Right forelimb (tissue), 1 donor: ENCODE data around the gene PRLR.
"Not testable (repeated sequence)": the region's sequence is repeated elsewhere in the genome, so short reads cannot be mapped to it uniquely, and the experiment has no call there.

Experiments used
- DNase-seq: peaks from one replicate; pipeline ENCODE4 v3.0.0-alpha.2; 2018

PRLR gene

DNA sequence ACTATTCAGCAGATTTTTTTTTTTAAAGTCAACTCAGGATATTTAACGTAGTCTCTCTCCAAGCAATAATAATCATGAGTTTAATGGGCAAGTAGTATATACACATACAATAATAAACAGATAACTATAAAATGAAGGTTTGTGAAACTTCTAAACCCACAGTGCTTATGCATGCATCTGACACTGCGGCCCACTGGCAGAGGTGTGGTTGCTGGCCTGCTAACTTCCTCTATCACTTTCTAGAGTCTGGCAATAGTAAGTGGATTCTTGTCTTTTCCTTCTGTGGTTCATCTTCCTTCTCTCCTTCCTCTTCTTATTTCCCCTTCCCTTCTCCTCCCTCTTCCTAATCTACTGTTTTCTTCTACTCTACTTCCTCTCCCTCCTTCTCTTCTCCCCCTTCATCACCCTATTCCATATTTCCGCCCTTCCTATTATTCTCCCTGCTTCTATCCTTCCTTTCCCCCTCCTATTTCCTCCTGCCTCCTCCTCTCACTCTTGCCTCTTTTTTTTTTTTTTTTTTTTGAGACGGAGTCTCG lies 164.0 kb downstream of the PRLR start:
- DNase-seq: no peak

DNA sequence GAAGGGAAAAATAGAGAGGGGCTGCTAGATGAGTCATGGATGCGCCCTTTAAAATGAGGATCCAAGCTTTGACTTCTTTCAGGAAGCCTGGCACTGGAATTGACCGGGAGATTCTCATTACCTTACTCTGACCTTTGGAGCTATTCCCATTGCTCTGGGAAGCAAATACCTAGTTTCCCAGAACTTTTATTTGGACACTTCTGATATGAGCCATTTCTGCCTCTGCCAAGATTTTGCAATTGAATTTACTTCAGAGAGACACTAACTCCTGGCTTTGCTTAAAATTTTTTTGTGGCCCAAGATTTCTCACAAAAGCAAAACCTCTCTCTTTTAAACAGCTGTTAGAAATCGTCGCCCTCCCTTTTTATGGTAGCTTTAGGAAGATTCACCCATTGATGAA lies 166.9 kb downstream of the PRLR start:
- DNase-seq: no peak

DNA sequence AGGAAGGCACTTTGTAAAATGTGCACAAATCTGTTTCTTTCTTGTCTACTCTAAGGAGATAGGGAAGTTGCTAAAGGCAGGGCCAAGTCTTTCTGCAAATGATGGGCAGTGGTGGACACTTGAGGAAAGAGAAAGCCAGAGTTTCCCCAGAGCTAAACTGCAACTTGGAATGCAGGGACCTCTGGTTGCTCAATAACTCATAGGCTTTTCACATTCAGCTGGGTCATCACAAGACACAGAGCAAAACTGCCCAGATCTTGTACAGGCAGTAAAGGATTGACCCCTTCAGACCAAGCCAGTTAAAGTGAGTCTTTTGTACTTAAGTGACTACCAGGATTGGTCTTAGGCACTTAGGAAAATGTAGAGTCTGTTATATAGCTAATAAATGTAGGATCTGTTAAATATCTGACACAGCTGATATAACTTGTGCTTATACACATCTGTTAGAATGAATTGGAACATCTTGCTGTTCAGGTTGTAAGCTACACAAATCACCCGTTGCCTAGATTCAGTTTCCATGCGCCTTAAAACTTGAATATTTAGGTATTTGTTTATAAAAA lies 169.0 kb downstream of the PRLR start:
- no peak for DNase-seq

DNA sequence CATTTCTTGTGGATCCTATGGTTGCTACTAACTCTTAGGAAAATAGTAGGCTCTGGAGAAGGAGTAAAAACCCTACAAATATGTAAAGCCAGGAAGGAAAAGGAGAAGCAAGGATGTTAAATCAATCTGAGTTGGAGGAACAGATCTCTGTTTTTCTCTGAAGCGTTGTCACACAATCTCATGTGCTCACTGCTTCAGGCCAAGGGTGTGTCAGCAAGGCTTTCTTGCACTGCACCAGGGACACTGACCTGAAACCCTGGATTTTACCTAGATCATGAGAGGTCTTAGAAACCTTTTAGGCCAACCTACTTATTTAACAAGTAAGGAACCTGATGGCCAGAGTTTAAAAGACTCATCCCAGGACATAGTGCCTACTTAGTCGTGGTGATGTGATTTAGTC lies 170.1 kb downstream of the PRLR start:
- DNase-seq: no peak

DNA sequence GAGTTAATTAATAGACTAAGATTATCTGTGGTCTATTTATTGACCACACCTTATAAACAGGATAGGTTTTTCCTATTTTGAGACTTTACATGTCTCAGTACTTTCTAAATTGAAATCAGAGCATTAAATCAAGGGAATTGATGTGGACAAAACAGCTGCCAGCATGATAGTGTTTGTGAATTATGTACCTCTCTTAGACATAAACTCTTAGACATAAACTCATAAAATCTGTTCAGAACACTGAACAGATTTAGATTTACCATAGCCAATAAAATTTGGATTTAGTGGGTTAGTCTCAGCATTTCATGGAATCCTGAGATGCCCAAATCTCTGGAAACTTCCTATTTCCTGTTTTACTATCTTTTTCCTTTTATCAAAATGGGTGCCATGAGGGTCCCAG lies 171.0 kb downstream of the PRLR start:
- DNase-seq: no peak

DNA sequence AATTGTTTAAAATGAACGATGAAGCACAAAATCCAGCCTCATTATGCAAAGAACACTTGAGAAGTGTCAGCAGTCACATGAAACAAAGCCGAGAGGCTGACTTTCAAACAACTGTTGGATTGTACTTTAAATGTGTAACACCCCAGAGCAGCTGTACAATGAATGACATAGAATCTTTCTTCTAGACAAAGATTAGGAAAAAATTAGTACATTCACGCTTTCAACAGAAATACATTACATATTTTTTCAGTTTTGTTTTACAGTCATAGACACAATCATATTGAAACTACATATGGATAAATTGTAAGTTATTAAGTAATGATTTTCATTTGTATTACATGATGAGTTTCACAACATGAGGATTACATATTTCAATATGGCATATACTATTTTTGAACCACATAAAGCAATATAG lies 171.9 kb downstream of the PRLR start:
- DNase-seq: no peak

DNA sequence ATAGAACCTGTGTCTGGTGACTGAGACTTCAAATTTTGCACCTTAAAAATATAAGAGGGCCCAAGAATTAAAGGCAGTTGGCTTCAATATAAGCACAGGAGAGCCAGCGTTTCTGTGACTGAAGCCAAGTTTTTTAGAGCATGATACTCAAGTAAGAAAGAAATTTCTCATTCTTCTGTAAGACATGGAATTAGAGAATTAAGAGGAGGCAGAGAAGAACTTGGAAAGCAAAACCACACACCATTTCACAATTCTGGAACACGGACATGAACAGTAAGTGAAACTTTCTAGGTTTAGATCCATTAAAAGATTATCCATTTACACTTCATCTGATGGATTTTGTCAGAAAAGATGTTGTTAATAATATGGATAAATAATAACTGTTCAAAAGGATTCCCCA lies 173.6 kb downstream of the PRLR start:
- no peak for DNase-seq

DNA sequence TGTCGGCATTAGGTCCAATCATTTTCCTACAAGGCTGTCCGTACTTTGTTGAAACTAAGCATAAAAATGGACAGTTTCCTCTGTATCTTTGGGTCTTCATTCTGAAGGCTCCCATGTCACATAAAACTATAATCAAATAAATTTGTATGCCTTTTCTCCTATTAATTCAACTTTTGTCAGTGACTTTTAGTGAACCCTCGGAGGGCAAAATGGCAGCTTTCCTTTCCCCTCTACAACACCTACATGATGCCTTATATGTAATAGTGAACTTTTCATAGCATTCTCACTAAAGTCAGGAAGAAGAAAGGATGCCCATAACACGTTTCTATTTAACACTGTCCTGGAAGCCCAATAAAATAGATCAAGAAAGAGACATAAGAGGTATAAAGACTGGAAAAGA lies 177.4 kb downstream of the PRLR start:
- DNase-seq: no peak

DNA sequence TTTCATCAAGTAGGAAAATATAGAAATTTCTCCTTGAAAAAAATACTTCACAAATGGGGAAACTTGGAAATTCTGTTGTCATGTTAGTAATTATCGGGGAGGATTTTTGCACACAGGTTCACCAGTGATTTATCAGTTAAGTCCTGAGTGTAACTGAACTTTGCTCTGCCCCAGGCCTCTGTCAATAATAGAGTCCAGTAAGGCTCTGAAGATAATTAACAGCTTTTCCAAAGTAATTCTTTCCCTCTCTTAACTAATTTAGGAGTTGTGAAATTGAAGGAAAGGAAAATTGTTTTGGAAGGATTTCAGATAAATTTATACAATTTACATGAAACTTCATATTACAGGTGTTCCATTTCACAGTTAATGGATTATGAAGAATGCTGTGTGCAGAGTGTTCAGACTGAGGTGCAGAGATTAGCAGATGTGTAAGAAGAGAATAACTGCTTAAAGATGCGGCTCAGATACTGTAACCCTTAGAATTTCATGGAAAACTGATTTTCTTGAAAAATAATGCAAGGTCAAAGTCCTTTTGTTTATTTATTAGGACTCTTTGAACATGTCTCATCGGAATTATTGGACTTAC lies 179.7 kb downstream of the PRLR start:
- no peak for DNase-seq

DNA sequence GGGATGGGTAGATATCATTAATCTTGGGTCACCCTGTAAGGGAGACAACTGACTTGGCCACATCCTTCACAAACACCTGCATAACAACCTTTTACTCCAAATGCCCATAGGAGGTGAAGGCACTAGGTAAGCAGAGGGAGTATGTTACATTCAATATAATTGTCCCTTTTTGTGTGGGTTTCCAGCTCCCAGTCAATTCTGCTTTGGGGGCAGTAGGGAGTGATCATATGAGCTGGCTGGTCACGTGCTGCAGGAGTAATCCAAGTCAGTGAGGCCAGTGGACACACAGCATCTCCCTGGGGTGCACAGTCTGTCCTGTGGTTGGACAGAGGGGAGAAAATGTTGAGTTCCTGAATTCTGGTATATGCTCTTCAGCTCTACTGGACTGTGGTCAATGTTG lies 181.4 kb downstream of the PRLR start:
- no peak for DNase-seq

DNA sequence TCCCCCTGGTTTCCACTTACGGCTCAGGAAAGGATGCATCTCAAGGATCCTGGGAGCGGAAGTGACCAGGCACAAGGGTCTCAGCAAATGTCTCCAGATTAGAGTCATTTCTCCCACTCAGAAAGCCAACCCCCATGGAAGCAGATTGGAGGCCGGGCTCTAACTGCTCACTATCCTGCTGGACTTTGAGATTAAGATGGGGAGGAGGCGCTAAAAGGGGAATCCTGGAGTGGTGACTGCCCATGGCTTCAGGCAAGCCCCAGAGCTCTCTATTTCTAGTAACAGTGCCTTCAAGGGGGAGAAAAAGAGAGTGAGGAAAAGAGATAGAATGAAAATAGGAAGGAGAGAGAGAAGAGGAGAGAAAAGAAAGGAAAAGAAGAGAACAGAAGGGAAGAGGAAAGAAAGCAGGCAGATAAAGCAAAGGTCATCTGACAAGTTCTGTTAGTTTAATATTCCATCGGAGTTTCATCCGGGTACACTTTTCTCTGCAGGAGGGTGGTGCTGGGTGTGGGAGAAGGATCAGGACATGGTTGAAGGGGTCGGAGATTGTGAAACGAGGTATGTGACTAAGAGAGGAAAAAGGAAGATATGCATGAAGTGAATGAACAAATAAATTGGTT lies 182.4 kb downstream of the PRLR start, which contains the start of gene AGXT2:
Gene AGXT2, minus strand, starts transcription at position 165 of the 620 bp plus-strand sequence. Its CDS starts 57 bp downstream, at position 108.
- DNase-seq: no peak

DNA sequence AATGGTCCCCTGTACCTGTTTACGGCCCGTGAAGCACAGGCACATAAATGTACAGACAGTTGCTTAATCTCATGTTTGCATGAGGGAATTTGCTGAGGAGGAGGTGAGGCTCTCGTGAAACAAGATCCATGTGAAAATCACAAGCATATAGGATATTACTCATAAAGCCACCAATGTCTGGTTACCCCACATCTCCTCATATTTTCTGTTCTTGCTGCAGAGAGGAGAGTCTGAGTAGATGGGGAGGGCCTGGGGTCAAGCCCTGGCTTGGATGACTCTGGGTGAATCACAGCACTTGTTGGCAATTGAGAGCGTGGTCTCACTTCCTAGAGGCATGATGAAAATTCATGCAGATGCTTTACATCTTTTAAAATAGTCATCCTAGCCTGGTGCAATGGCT lies 183.5 kb downstream of the PRLR start:
- no peak for DNase-seq

DNA sequence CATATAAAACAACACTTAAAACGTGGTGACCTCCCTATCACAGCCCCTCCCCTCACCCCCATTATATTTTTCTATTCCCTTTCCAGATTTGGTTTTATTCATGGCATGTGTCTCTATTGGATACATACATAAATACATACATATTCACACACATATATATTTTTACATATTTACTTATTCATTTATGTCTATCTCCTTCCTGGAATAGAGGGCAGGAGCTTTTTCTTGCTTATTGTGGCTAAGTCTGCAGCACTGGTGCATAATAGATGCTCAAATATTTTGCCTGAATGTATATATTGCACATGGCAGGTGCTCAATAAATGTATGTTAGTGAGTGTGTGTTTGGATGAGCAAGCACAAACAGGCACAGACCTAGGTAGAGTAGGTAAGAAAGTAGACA lies 185.0 kb downstream of the PRLR start:
- DNase-seq: no peak

DNA sequence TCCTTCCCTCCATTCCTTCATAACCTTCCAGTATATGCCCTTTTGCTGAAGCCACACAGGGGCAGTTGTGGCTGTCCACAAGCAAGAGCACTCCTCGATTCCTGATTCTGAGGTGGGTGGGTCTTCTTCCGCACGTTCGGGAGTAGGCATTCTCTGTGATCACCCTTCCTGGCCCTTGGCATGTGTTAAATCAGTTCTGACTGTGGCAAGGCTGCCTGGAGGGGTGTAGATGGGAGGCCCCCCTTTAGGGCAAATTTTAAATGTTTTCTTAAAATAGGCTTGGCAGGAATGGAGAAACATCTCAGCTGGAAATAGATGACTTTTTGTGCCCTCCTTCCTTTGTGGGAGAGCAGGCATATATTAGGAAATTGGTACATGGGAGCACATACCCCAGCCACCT lies 185.6 kb downstream of the PRLR start:
- no peak for DNase-seq

DNA sequence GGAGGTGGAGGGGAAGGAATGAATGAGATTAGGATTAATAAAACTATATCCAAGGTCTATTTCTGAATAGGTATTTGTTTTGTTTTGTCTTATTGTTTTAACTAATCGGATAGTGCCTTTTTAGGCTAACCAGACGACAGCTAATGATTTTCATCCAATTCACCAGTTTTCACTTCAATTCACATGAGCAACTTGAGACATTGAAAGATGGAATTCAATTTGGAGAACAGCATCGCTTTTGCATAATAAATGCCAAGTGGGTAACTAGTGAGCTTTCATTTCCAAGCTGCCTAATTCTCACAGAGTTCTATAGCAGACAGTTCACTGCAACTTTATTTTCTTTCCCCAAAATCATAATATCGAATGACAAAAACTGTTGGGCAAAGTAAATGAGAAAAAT lies 187.5 kb downstream of the PRLR start:
- DNase-seq: no peak

DNA sequence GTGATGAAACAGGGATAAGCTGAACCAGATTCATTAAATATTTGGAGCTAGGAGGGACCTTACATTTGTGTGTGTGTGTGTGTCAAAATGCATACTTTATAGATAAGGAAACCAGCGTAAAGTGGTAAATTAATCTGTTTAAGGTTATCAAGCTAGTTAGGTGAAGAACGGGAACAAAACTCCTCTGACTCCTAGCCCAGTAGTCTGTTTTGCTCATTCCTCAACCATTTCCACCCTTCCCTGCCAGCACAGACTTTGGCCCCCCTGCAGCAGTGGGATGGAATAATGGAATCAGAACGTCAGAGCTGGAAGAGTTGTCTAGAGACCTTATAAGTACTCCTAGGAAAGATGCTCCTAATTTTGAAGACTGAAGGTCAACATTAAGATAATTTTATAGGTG lies 189.0 kb downstream of the PRLR start:
- no peak for DNase-seq

DNA sequence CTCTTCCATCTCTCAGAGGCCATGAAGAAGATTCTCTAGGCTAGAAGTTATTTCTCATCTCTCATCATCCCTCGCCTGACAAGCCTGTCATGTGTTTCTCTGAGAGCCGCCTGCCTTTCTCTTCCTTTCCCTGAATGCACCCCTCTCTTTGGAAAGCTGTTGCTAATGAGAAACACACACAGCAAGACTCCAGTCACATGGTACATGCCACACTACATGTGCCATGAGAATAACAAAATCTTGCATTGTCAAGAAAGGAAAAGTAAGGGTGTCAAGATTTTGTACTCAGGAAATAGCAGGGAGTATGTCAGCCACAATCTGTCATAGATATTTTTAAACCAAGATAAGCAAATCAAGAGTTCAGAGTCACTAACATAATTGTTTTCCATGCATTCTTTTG lies 191.4 kb downstream of the PRLR start:
- DNase-seq: no peak

DNA sequence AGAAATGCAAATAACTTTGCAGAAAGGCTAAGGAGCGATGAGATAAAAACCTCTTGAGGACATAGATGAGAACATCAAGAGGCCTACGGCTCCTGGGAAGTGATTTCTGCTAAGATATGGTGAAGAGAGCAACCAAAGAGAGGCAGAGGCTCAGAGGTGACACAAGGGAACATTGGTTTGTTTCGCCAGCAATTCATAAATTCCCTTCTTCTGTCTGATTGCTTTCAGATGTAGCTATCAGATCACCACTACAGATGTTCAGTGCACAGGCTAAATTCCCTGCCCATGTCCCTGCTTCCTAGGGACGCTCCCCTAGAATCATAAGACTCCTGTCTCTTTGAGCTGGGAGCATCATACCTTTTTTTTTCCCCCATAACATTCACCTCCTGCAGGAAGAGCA lies 193.8 kb downstream of the PRLR start:
- no peak for DNase-seq

DNA sequence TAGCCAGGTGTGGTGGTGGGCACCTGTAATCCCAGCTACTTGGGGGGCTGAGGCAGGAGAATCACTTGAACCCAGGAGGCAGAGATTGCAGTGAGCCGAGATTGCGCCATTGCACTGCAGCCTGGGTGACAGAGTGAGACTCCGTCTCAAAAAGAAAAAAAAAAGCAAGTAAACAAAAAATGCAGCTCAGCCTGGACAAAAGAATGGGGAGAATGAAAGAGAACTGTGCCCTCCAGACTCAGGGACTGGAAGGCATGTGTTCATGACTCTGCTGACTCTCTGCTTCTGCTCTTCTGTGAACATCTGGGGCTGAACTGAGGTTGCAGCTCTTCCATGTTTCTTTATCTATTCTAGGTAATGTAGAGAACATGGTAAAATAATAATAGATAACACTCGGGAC lies 194.4 kb downstream of the PRLR start:
- DNase-seq: not testable (repeated sequence)

DNA sequence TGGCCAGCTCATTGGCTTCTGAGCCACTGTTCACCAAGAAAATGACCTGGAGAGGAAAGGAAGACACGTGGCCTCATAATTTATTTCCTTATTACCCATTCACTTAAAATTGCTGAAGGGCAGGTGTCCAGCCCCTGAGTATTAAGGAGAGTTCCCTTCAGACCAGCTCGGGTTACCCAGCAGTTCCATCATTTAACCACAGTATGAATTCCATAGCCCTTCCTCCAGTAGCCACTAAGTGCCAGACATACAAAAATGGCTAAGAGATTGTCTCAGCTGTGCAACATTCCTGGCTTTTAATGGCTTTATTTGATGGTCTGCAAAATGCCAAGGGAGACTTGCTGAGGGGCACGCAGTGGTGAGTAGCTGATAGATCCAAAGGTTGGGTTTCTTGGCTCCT lies 195.0 kb downstream of the PRLR start:
- DNase-seq: no peak

DNA sequence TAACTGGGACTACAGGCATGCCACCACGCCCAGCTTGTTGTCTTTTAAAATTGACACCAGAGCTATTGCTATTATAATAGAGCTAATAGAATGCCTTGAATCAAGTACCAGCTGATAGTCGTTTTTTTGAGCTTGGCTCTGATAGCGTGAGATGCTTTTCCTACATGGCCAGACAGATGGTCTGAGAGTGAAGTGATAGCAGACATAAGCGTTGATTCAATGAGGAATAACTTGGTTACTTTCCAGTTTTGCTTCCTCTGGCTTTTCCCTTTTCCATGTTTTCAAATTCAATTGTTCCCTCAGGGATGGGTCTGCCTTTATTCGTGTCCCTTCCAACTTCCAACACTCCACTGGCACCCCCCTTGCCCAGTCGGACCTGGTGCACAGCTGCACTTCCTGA lies 197.9 kb downstream of the PRLR start:
- DNase-seq: no peak

DNA sequence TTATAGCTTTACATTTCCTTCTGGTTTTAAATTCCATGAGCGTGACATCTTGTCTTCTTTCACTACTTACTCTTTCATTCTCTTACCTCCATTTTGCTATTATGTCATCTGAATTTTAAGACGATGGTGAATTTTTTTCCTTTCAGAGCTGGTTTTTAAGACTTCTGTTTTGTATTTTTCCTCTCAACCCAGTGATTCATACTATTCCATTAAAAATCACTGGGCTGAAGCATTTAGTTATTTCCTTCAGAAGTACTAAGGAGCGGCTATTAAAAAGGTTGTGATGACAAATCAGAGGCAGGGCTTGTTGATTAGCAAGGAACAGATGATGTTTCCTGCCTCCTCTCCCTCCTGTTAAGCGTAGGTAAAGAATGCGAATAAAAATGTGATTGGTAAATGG lies 199.0 kb downstream of the PRLR start:
- DNase-seq: no peak

DNA sequence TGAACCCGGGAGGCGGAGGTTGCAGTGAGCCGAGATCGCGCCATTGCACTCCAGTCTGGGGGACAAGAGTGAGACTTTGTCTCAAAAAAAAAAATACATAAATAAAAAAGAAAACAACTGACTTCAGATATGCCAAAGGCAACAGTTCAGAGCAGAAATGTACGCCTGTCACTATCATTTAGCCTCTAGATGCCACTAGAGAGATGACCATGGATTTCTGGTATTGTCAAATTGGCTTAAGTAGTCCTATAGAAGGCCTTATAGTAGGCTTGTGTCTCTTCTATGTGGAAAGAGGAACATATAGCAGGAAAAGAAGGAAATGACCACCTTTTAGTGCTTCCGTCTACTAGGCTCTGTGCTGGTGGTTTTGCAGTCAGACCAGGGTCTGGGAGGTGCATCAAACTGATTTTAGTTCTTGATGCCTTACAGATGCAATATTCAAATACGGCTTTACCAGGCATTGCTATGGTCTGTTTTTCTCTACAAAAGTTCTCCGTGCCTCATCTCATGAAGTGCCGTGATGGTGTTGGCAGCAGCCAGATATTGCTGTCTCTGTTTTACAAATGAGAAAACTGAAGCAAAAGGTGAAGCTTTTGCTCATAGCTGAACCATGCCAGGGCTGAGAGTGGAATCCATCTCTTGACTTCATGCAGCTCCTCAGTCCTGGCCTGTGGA lies 199.7 kb downstream of the PRLR start:
- DNase-seq: no peak

DNA sequence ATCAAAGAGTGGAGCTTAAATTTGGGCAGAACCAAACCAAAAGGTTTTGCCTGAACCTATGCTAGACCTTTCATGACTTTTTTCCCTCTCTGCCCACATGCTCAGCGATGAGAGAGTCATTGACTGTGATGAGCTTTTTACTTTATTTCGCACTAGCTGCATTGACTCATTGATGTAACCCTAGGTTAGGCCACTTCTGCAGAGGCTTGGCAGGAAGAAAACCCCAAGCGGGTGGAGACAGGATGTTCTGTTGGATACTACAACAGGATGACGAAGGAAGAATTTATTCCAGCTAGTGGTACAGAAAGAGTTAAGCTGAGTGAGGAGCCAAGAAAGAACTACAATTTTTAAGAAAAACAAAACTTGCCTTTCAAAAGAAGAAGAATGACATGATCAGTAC lies 201.0 kb downstream of the PRLR start:
- no peak for DNase-seq
